ENCODE results near the gene PNLIPRP3.

Gene PNLIPRP3

DNA sequence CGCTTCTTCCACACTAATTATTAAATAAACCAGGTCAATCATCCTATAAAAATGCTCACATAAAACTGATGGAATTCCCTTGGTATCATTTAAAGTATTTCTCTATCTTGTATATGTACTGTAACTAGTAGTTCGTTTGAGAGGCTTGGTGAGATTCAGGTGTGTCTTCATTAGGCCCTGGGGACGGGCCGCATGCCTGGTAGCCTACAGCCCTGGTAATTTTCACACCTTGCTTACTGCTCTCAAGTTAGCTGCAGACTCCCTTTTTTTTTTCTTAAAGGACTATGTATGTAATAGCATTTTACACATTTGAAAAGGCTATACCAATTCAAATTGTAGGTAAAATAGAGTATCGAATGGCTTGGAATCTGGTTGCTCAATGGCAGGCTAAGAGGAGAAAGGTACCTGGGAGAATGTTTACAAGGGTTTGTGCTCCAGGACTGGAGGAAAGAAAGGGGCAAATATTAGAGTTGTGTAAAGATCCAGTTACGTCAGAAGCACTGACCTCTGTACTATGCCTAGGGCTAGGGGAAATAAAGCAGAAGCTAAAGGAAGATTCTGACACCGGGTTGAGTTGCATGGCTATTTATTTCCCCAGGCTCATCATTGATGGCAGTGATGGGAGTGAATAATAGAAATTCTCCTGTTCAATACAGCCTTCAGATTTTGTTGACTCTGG lies 59.3 kb downstream of the PNLIPRP3 start:
- no peaks in the 10 kb centered on the region for H3K9me3 ChIP-seq (ENCODE audit: insufficient read depth, low read depth, low read length)
- no peaks in the 10 kb centered on the region for H3K36me3 ChIP-seq (ENCODE audit: insufficient read depth, low read length)
- peaks cover 3% of the 10 kb centered on the region for H3K4me1 ChIP-seq (ENCODE audit: insufficient read depth, low read length, poor library complexity, severe bottlenecking)
- H2AFZ ChIP-seq (ENCODE audit: low read length) = no peak overlapping the region
- H3K79me2 ChIP-seq (ENCODE audit: insufficient read depth, low read length) = no peaks in the 10 kb centered on the region
- no peaks in the 10 kb centered on the region for H3F3A ChIP-seq (ENCODE audit: low read depth)
- H3K27me3 ChIP-seq (ENCODE audit: insufficient read depth, low read length, poor library complexity, severe bottlenecking) = no peaks in the 10 kb centered on the region
- H3K4me2 ChIP-seq (ENCODE audit: low read depth, low read length, poor library complexity, severe bottlenecking) = no peak overlapping the region
- H4K20me1 ChIP-seq (ENCODE audit: insufficient read depth, low read length, poor library complexity, severe bottlenecking) = no peaks in the 10 kb centered on the region
- TF ChIP-seq, protein P1, sequence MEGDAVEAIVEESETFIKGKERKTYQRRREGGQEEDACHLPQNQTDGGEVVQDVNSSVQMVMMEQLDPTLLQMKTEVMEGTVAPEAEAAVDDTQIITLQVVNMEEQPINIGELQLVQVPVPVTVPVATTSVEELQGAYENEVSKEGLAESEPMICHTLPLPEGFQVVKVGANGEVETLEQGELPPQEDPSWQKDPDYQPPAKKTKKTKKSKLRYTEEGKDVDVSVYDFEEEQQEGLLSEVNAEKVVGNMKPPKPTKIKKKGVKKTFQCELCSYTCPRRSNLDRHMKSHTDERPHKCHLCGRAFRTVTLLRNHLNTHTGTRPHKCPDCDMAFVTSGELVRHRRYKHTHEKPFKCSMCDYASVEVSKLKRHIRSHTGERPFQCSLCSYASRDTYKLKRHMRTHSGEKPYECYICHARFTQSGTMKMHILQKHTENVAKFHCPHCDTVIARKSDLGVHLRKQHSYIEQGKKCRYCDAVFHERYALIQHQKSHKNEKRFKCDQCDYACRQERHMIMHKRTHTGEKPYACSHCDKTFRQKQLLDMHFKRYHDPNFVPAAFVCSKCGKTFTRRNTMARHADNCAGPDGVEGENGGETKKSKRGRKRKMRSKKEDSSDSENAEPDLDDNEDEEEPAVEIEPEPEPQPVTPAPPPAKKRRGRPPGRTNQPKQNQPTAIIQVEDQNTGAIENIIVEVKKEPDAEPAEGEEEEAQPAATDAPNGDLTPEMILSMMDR (conservative IDR thresholded peaks at IDR 0.05; ENCODE audit: low read length) = no peak
- no peak for TF ChIP-seq EZH2phosphoT487 (IDR thresholded peaks at IDR 0.05; ENCODE audit: borderline replicate concordance)
- no peak overlapping the region for H3K4me3 ChIP-seq (ENCODE audit: low read length, poor library complexity, severe bottlenecking)
- no peak overlapping the region for H3K9ac ChIP-seq (ENCODE audit: low read depth, low read length, poor library complexity, severe bottlenecking)
- H3K9me2 ChIP-seq (replicated peaks; ENCODE audit: low read depth, low read length) = no peaks in the 10 kb centered on the region

DNA sequence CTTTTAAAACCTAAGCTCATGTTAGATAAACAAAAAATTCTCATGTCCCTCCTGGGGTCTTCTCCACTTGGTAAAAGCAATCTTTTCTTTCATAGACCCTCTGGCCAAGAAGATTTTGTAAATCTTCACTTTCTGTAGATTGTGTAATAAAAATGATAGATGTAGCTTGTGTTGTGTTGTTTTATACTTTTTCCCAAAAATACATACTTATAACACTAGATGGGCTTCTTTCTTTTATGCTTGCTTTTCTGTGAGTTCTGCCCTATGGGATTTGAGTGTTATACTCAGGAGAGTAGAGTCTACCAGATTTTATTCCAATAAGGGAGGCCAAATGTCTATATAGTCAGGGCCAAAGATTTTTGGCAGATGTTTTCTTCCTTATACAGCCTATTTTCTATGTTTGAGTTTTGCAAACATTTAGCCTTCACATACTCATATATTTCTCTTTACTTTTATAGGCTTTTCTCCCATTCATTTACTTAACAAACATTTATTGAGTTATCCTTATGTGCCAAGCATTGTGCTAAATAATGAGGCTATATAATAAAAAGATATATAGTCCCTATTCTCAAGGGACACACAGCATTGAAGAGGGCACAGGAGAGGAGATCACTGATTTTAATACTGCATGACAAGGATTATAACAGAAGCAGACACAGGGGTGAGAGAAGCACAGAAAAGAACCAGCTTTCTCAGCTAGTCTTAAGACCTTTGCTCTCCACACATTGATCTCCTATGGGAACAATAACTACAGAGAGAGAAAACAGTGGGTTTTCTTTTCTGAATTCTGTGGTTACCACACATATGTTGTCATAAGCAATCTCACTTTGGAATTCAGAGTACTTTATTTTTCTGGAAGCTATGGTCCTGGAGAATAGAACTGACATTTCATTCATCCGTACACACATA lies 60.1 kb downstream of the PNLIPRP3 start:
- Histone ChIP-seq H3K27me3 (ENCODE audit: insufficient read depth, low read length, poor library complexity, severe bottlenecking) (no peaks in the 10 kb centered on the region), H2AFZ (ENCODE audit: low read length) (no peak overlapping the region), H3K79me2 (ENCODE audit: insufficient read depth, low read length) (no peaks in the 10 kb centered on the region), H3K9me3 (ENCODE audit: insufficient read depth, low read depth, low read length) (no peaks in the 10 kb centered on the region), H3K4me1 (ENCODE audit: insufficient read depth, low read length, poor library complexity, severe bottlenecking) (peaks cover 3% of the 10 kb centered on the region), H3K9ac (ENCODE audit: low read depth, low read length, poor library complexity, severe bottlenecking) (no peak overlapping the region), H3K9me2 (replicated peaks; ENCODE audit: low read depth, low read length) (no peaks in the 10 kb centered on the region), H3K36me3 (ENCODE audit: insufficient read depth, low read length) (no peaks in the 10 kb centered on the region), H3F3A (ENCODE audit: low read depth) (no peaks in the 10 kb centered on the region), H3K4me2 (ENCODE audit: low read depth, low read length, poor library complexity, severe bottlenecking) (no peak overlapping the region), H4K20me1 (ENCODE audit: insufficient read depth, low read length, poor library complexity, severe bottlenecking) (no peaks in the 10 kb centered on the region), H3K4me3 (ENCODE audit: low read length, poor library complexity, severe bottlenecking) (no peak overlapping the region)
- TF ChIP-seq EZH2phosphoT487 (IDR thresholded peaks at IDR 0.05; ENCODE audit: borderline replicate concordance) = no peak
- TF ChIP-seq, protein P1 (conservative IDR thresholded peaks at IDR 0.05; ENCODE audit: low read length) = no peak

DNA sequence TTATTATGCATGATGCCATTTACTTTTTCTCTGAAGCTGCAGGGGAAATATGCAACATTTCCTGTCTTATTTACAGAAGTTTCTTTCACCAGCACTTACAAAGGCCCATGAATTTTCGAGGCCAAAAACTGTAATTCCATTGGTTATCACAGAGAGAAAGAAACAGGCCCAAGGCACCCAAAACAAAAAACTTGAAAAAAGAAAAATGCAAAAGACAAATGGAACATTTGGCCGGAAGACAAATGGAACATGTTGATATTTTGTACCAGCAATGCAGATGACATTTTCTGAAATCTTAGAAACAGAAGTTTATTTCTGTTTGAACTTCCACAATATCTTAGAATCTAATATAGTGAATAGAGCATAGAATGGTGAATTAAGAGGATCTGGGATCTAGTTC lies 61.8 kb downstream of the PNLIPRP3 start:
- H3K36me3 ChIP-seq (ENCODE audit: insufficient read depth, low read length) = no peaks in the 10 kb centered on the region
- no peaks in the 10 kb centered on the region for H3F3A ChIP-seq (ENCODE audit: low read depth)
- H3K9me3 ChIP-seq (ENCODE audit: insufficient read depth, low read depth, low read length) = no peaks in the 10 kb centered on the region
- H3K27me3 ChIP-seq (ENCODE audit: insufficient read depth, low read length, poor library complexity, severe bottlenecking) = no peaks in the 10 kb centered on the region
- no peak overlapping the region for H3K4me2 ChIP-seq (ENCODE audit: low read depth, low read length, poor library complexity, severe bottlenecking)
- no peak overlapping the region for H3K4me3 ChIP-seq (ENCODE audit: low read length, poor library complexity, severe bottlenecking)
- no peaks in the 10 kb centered on the region for H3K79me2 ChIP-seq (ENCODE audit: insufficient read depth, low read length)
- H2AFZ ChIP-seq (ENCODE audit: low read length) = no peak overlapping the region
- TF ChIP-seq, protein P1 (conservative IDR thresholded peaks at IDR 0.05; ENCODE audit: low read length) = no peak
- TF ChIP-seq EZH2phosphoT487 (IDR thresholded peaks at IDR 0.05; ENCODE audit: borderline replicate concordance) = no peak
- H4K20me1 ChIP-seq (ENCODE audit: insufficient read depth, low read length, poor library complexity, severe bottlenecking) = no peaks in the 10 kb centered on the region
- no peaks in the 10 kb centered on the region for H3K9me2 ChIP-seq (replicated peaks; ENCODE audit: low read depth, low read length)
- no peak overlapping the region for H3K9ac ChIP-seq (ENCODE audit: low read depth, low read length, poor library complexity, severe bottlenecking)
- peaks cover 3% of the 10 kb centered on the region for H3K4me1 ChIP-seq (ENCODE audit: insufficient read depth, low read length, poor library complexity, severe bottlenecking)
